ENCODE data around the gene NUP205. TPM values are rescaled to one million over a fixed set of nuclear protein-coding genes. Genes with fewer than 3 reads are reported as not detected.
A peak's percentile ranks its signal among the peaks of the same experiment; 100 is the strongest.

Gene NUP205
- total RNA-seq, 6 experiments from 2014 or later, result 12.3 to 20.8 (median 16.1) TPM

DNA sequence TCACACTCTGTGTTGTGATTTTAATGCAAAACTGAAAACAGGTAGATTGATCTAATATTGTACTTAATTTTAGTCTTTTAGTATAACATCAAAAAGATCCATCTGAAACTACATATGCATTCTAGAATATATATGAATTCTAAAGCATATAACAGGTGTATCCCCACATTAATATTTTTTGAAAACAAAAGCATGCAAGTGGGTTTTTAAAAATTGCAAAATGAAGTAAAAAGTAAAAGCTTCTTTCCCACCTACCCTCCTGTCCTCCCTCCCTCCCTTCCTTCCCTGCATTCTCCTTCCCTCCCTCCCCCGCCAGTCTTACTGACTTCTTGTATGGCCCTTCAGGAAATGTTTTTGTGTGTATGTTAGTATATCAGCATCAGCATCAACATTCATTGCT is 90.0 kb downstream of the NUP205 start:
- DNase-seq (no peak), ATAC-seq (no peak)
- no peak for TF ChIP-seq POLR2A (IDR thresholded peaks at IDR 0.05)
- TF ChIP-seq, protein P1, sequence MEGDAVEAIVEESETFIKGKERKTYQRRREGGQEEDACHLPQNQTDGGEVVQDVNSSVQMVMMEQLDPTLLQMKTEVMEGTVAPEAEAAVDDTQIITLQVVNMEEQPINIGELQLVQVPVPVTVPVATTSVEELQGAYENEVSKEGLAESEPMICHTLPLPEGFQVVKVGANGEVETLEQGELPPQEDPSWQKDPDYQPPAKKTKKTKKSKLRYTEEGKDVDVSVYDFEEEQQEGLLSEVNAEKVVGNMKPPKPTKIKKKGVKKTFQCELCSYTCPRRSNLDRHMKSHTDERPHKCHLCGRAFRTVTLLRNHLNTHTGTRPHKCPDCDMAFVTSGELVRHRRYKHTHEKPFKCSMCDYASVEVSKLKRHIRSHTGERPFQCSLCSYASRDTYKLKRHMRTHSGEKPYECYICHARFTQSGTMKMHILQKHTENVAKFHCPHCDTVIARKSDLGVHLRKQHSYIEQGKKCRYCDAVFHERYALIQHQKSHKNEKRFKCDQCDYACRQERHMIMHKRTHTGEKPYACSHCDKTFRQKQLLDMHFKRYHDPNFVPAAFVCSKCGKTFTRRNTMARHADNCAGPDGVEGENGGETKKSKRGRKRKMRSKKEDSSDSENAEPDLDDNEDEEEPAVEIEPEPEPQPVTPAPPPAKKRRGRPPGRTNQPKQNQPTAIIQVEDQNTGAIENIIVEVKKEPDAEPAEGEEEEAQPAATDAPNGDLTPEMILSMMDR (IDR thresholded peaks at IDR 0.05), result no peak
- intact Hi-C loops (cut with DNase I), result loop anchor here in 1 of 2 donors (10.0 kb wide), 1 partner anchor 373 kb away; no protein-coding TSS in a partner anchor
- H3K4me3 ChIP-seq, result no peak overlapping the region
- no peak overlapping the region for H3K27ac ChIP-seq
- 62% methylated on average over 1 of the region's 1 CpG for WGBS (ENCODE audit: insufficient coverage, low coverage, low lambda C conversion rate, missing lambda C conversion rate)
- no peaks in the 10 kb centered on the region for H3K9me3 ChIP-seq
- H3K4me1 ChIP-seq, result peaks cover 0 to 6% (median 0%) of the 10 kb centered on the region in 4 donors
- no peaks in the 10 kb centered on the region for H3K27me3 ChIP-seq
- peaks cover 0 to 5% (median 1%) of the 10 kb centered on the region in 4 donors for H3K36me3 ChIP-seq

DNA sequence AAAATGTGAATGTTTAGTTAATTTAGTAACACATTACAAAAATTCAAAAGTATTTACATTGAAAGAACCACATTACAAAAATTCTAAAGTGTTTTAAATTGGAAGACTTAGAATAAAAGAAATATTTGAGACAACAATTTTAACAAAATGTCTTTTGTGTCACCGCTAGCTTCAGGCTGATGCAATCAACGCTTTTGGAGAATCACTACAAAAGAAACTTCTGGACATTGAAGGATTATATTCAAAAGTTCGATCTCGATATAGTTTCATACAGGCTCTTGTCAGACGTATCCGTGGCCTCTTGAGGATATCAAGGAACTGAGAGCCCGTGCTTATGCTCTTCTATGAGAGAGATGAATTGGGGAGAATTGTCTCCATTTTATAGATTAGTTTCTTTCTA is 90.5 kb downstream of the NUP205 start:
- no peak overlapping the region for H3K27ac ChIP-seq
- no peaks in the 10 kb centered on the region for H3K9me3 ChIP-seq
- peaks cover 0 to 5% (median 1%) of the 10 kb centered on the region in 4 donors for H3K36me3 ChIP-seq
- no peaks in the 10 kb centered on the region for H3K27me3 ChIP-seq
- TF ChIP-seq, protein P1 (IDR thresholded peaks at IDR 0.05), result no peak
- no peak for TF ChIP-seq POLR2A (IDR thresholded peaks at IDR 0.05)
- WGBS (ENCODE audit: insufficient coverage, low coverage, low lambda C conversion rate, missing lambda C conversion rate), result 88% methylated on average over 7 of the region's 7 CpGs
- intact Hi-C loops (cut with DNase I), result loop anchor here in 1 of 2 donors (10.0 kb wide), 1 partner anchor 373 kb away; no protein-coding TSS in a partner anchor
- DNase-seq (no peak), ATAC-seq (no peak)
- peaks cover 0 to 6% (median 0%) of the 10 kb centered on the region in 4 donors for H3K4me1 ChIP-seq
- H3K4me3 ChIP-seq, result no peak overlapping the region

DNA sequence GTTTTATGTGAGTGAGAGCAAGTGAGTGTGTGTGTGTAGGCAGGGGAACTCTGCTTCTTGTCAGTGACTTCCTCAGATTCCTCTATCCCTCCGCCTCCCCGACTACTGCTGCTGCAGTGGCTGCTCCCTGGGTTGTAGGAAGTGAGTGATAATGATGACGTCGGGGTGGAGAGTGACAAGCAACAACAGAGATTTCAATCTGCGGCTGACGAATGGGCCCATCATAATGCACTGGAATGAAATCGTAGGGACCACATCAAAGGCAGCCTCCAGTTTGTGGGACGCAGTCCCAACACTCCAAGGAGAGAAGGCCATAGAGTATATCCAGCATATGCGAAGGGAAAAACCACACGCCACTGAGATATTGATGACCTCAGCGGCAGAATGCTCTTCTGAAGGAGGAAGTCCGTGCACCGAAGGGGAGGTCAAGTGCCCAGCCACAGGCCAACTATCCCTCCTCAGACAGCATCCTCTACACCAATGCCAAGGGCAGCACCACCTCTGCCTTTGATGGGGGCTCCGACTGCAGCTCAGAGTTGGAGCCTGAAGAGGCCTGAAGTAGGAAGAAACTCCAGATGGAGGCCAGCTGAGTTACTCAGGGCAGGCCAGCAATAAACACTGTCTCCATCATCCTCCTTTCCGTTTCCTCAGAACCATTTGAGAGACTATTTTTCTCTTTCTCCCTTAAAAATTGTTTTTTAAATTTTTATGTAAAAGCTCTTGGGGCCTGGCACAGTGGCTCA is 93.3 kb downstream of the NUP205 start:
- WGBS (ENCODE audit: insufficient coverage, low coverage, low lambda C conversion rate, missing lambda C conversion rate), result 63% methylated on average over 10 of the region's 15 CpGs
- Histone ChIP-seq H3K27me3 (no peaks in the 10 kb centered on the region), H3K4me1 (no peaks in the 10 kb centered on the region), H3K9me3 (no peaks in the 10 kb centered on the region), H3K36me3 (peaks cover 0 to 5% (median 1%) of the 10 kb centered on the region in 4 donors), H3K4me3 (no peak overlapping the region), H3K27ac (no peak overlapping the region)
- ATAC-seq (peak; percentile 67 to 91 (median 82)), DNase-seq (no peak)
- TF ChIP-seq, protein P1 (IDR thresholded peaks at IDR 0.05), result no peak
- TF ChIP-seq POLR2A (IDR thresholded peaks at IDR 0.05), result no peak
- intact Hi-C loops (cut with DNase I), result no loop called here

DNA sequence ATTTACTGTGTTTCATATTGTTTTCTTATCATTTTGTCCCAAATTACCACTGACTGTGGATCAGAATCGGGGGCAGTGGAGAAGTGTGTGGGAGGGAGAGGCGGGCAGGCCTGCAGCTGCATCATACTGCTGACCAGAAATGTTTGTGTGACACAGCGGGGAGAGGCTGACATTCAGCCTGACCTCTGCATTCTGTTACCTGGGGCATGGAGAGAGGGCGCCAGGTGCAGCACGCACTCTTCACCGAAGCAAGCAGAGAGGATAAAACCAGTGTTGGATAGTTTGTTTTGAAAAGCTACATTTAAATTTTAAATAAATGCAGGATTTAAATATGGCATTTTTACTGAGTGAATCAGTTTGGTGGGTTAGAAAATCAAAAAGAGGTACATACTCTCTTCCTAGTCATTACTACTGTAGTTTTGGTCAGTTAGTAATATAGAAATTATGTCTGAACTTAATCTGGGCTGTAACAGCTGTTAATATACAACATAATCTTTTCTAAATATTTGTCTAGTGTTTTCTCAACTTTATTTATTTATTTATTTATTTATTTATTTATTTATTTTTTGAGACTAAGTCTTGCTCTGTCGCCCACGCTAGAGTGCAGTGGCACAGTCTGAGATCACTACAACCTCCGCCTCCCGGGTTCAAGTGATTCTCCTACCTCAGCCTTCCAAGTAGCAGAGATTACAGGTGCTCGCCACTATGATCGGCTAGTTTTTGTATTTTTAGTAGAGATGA is 95.8 kb downstream of the NUP205 start:
- Histone ChIP-seq H3K36me3 (peaks cover 0 to 5% (median 0%) of the 10 kb centered on the region in 4 donors), H3K27me3 (no peaks in the 10 kb centered on the region), H3K9me3 (no peaks in the 10 kb centered on the region), H3K4me1 (no peaks in the 10 kb centered on the region), H3K4me3 (no peak overlapping the region), H3K27ac (no peak overlapping the region)
- DNase-seq (no peak), ATAC-seq (no peak)
- 82% methylated on average over 11 of the region's 12 CpGs for WGBS (ENCODE audit: insufficient coverage, low coverage, low lambda C conversion rate, missing lambda C conversion rate)
- intact Hi-C loops (cut with DNase I), result no loop called here
- no peak for TF ChIP-seq POLR2A (IDR thresholded peaks at IDR 0.05)
- TF ChIP-seq, protein P1 (IDR thresholded peaks at IDR 0.05), result no peak

Measured in right lobe of liver (tissue), 6 donors.